Duodenal mucosa (tissue), 2 donors: ENCODE results near the gene CALML5.

Source experiments
- H3K27ac ChIP-seq: one replicate; pipeline ENCODE4 v1.7.0; 2013; ENCODE audit warnings: low read depth, low read length
- H3K27me3 ChIP-seq, 2 donors: one replicate each; pipeline ENCODE4 v1.7.0; 2013; ENCODE audit warnings: low read length in 2 of 2, control low read depth in 1 of 2; ENCODE audit not compliant: insufficient read depth in 2 of 2, control insufficient read depth in 1 of 2
- H3K36me3 ChIP-seq, 2 donors: one replicate each; pipeline ENCODE4 v1.7.0; 2013; ENCODE audit warnings: low read length in 2 of 2, control low read depth in 1 of 2; ENCODE audit not compliant: insufficient read depth in 2 of 2, control insufficient read depth in 1 of 2
- H3K4me1 ChIP-seq, 2 donors: one replicate each; pipeline ENCODE4 v1.7.0; 2013; ENCODE audit warnings: low read length in 2 of 2, control low read depth in 1 of 2; ENCODE audit not compliant: insufficient read depth in 2 of 2, control insufficient read depth in 1 of 2
- H3K4me3 ChIP-seq, 2 donors: one replicate each; pipeline ENCODE4 v1.7.0; 2013; ENCODE audit warnings: low read length in 2 of 2, low read depth in 1 of 2
- H3K9ac ChIP-seq, 2 donors: one replicate each; pipeline ENCODE4 v1.7.0; 2013; ENCODE audit warnings: low read length in 2 of 2, low read depth in 1 of 2
- H3K9me3 ChIP-seq, 2 donors: one replicate each; pipeline ENCODE4 v1.7.0; 2013; ENCODE audit warnings: low read length in 2 of 2, control low read depth in 1 of 2; ENCODE audit not compliant: control insufficient read depth in 1 of 2

Gene CALML5

GRCh38 chr10:5542100-5542499 lies 42.7 kb upstream of the CALML5 start:
- Histone ChIP-seq H3K27me3 (no peaks in the 10 kb centered on the region), H3K4me3 (no peak overlapping the region)

GRCh38 chr10:5540891-5541290 lies 41.5 kb upstream of the CALML5 start:
- peaks cover 0 to 5% of the 10 kb centered on the region in 2 donors for H3K9me3 ChIP-seq
- H3K9ac ChIP-seq = no peak overlapping the region
- no peaks in the 10 kb centered on the region for H3K36me3 ChIP-seq
- H3K4me1 ChIP-seq = peaks cover 8 to 22% of the 10 kb centered on the region in 2 donors
- no peak overlapping the region for H3K4me3 ChIP-seq
- H3K27me3 ChIP-seq = no peaks in the 10 kb centered on the region
- no peak overlapping the region for H3K27ac ChIP-seq

More at GRCh38 chr10:5542100-5542499, 42.7 kb upstream of the CALML5 start:
- Histone ChIP-seq H3K9ac (no peak overlapping the region), H3K4me1 (peaks cover 21 to 33% of the 10 kb centered on the region in 2 donors), H3K9me3 (peaks cover 0 to 5% of the 10 kb centered on the region in 2 donors), H3K36me3 (no peaks in the 10 kb centered on the region), H3K27ac (no peak overlapping the region)

- H3K27ac ChIP-seq = no peak overlapping the region
- no peaks in the 10 kb centered on the region for H3K36me3 ChIP-seq
- H3K27me3 ChIP-seq = no peaks in the 10 kb centered on the region
- peaks cover 0 to 5% of the 10 kb centered on the region in 2 donors for H3K9me3 ChIP-seq
- H3K4me3 ChIP-seq = no peak overlapping the region
- no peak overlapping the region for H3K9ac ChIP-seq
- peaks cover under 1 to 14% of the 10 kb centered on the region in 2 donors for H3K4me1 ChIP-seq
Observed at GRCh38 chr10:5540080-5540479, 40.7 kb upstream of the CALML5 start.

GRCh38 chr10:5538892-5539651 lies 39.7 kb upstream of the CALML5 start:
- Histone ChIP-seq H3K9me3 (peaks cover 0 to 5% of the 10 kb centered on the region in 2 donors), H3K36me3 (no peaks in the 10 kb centered on the region), H3K27ac (no peak overlapping the region)

GRCh38 chr10:5538446-5538845 lies 39.1 kb upstream of the CALML5 start:
- H3K9ac ChIP-seq = no peak overlapping the region
- no peaks in the 10 kb centered on the region for H3K27me3 ChIP-seq
- no peak overlapping the region for H3K27ac ChIP-seq
- no peak overlapping the region for H3K4me3 ChIP-seq
- H3K4me1 ChIP-seq = peaks cover 0 to 9% of the 10 kb centered on the region in 2 donors
- no peaks in the 10 kb centered on the region for H3K36me3 ChIP-seq
- H3K9me3 ChIP-seq = peaks cover 0 to 5% of the 10 kb centered on the region in 2 donors

More at GRCh38 chr10:5538892-5539651, 39.7 kb upstream of the CALML5 start:
- H3K27me3 ChIP-seq = no peaks in the 10 kb centered on the region
- peaks cover 0 to 9% of the 10 kb centered on the region in 2 donors for H3K4me1 ChIP-seq
- H3K9ac ChIP-seq = no peak overlapping the region
- H3K4me3 ChIP-seq = no peak overlapping the region

GRCh38 chr10:5537684-5538083 lies 38.3 kb upstream of the CALML5 start:
- Histone ChIP-seq H3K27ac (no peak overlapping the region), H3K9ac (no peak overlapping the region), H3K4me1 (peaks cover 0 to 9% of the 10 kb centered on the region in 2 donors), H3K27me3 (no peaks in the 10 kb centered on the region), H3K4me3 (no peak overlapping the region), H3K9me3 (peaks cover 0 to 3% of the 10 kb centered on the region in 2 donors), H3K36me3 (no peaks in the 10 kb centered on the region)

- Histone ChIP-seq H3K4me3 (no peak overlapping the region), H3K36me3 (no peaks in the 10 kb centered on the region), H3K9ac (no peak overlapping the region), H3K9me3 (no peaks in the 10 kb centered on the region), H3K27ac (no peak overlapping the region), H3K27me3 (no peaks in the 10 kb centered on the region), H3K4me1 (peaks cover 0 to 9% of the 10 kb centered on the region in 2 donors)
Observed at GRCh38 chr10:5536486-5537081, 37.2 kb upstream of the CALML5 start.

- Histone ChIP-seq H3K36me3 (no peaks in the 10 kb centered on the region), H3K27me3 (no peaks in the 10 kb centered on the region), H3K9me3 (no peaks in the 10 kb centered on the region), H3K27ac (no peak overlapping the region), H3K9ac (no peak overlapping the region), H3K4me3 (no peak overlapping the region), H3K4me1 (no peaks in the 10 kb centered on the region)
Observed at GRCh38 chr10:5534880-5535856, 35.8 kb upstream of the CALML5 start.

GRCh38 chr10:5534051-5534821 lies 34.9 kb upstream of the CALML5 start:
- Histone ChIP-seq H3K9ac (no peak overlapping the region), H3K4me3 (no peak overlapping the region), H3K9me3 (no peaks in the 10 kb centered on the region), H3K36me3 (no peaks in the 10 kb centered on the region), H3K4me1 (no peaks in the 10 kb centered on the region), H3K27ac (no peak overlapping the region), H3K27me3 (no peaks in the 10 kb centered on the region)
